ENCODE results near the gene LYZL1. TPM values are rescaled to one million over a fixed set of nuclear protein-coding genes. Genes with fewer than 3 reads are reported as not detected.
"Not testable (repeated sequence)": the region's sequence is repeated elsewhere in the genome, so short reads cannot be mapped to it uniquely, and the experiment has no call there.

The LYZL1 gene
- total RNA-seq, 2 donors from 2014 or later: not detected

- Histone ChIP-seq H3K4me1 (no peaks in the 10 kb centered on the region), H3K9me3 (no peaks in the 10 kb centered on the region), H3K27ac (no peak overlapping the region), H3K9ac (ENCODE audit: low read depth in 2 of 2, low read length in 2 of 2) (no peak overlapping the region), H3K4me3 (no peak overlapping the region), H3K27me3 (no peaks in the 10 kb centered on the region), H3K36me3 (no peaks in the 10 kb centered on the region)
- intact Hi-C loops (cut with DNase I): no loop called here
- no peak for TF ChIP-seq CTCF (IDR thresholded peaks at IDR 0.05)
- no peak for DNase-seq
Observed at GRCh38 chr10:29317027-29317420, 28.2 kb downstream of the LYZL1 start.

- no peak overlapping the region for H3K27ac ChIP-seq
- H3K9ac ChIP-seq (ENCODE audit: low read depth in 2 of 2, low read length in 2 of 2): no peak overlapping the region
- no peak overlapping the region for H3K4me3 ChIP-seq
- no peaks in the 10 kb centered on the region for H3K27me3 ChIP-seq
- no peak for DNase-seq
- TF ChIP-seq CTCF (IDR thresholded peaks at IDR 0.05): no peak
- intact Hi-C loops (cut with DNase I): no loop called here
- no peaks in the 10 kb centered on the region for H3K9me3 ChIP-seq
- no peaks in the 10 kb centered on the region for H3K4me1 ChIP-seq
- H3K36me3 ChIP-seq: no peaks in the 10 kb centered on the region
Observed at GRCh38 chr10:29317423-29318021, 28.7 kb downstream of the LYZL1 start.

- H3K4me3 ChIP-seq; intact Hi-C loops (cut with DNase I); H3K36me3 ChIP-seq; H3K9ac ChIP-seq (ENCODE audit: low read depth in 2 of 2, low read length in 2 of 2); H3K27me3 ChIP-seq; H3K9me3 ChIP-seq; H3K27ac ChIP-seq; H3K4me1 ChIP-seq: not testable (repeated sequence)
- peak; percentile 40 for DNase-seq
Observed at GRCh38 chr10:29318141-29319071, 29.5 kb downstream of the LYZL1 start.

GRCh38 chr10:29319205-29319781, 30.4 kb downstream of the LYZL1 start:
- intact Hi-C loops (cut with DNase I): no loop called here
- H3K4me1 ChIP-seq: no peaks in the 10 kb centered on the region
- H3K27ac ChIP-seq: no peak overlapping the region
- H3K36me3 ChIP-seq: no peaks in the 10 kb centered on the region
- no peak for TF ChIP-seq CTCF (IDR thresholded peaks at IDR 0.05)
- H3K27me3 ChIP-seq: no peaks in the 10 kb centered on the region
- no peak overlapping the region for H3K4me3 ChIP-seq
- no peak for DNase-seq
- H3K9me3 ChIP-seq: no peaks in the 10 kb centered on the region
- no peak overlapping the region for H3K9ac ChIP-seq (ENCODE audit: low read depth in 2 of 2, low read length in 2 of 2)

- H3K4me3 ChIP-seq; H3K4me1 ChIP-seq; intact Hi-C loops (cut with DNase I); DNase-seq; H3K27ac ChIP-seq; H3K36me3 ChIP-seq; H3K27me3 ChIP-seq; H3K9me3 ChIP-seq; H3K9ac ChIP-seq (ENCODE audit: low read depth in 2 of 2, low read length in 2 of 2): not testable (repeated sequence)
Observed at GRCh38 chr10:29320680-29321121, 31.8 kb downstream of the LYZL1 start.

- no peaks in the 10 kb centered on the region for H3K36me3 ChIP-seq
- H3K9me3 ChIP-seq: no peaks in the 10 kb centered on the region
- TF ChIP-seq CTCF (IDR thresholded peaks at IDR 0.05): no peak
- intact Hi-C loops (cut with DNase I): no loop called here
- no peak overlapping the region for H3K4me3 ChIP-seq
- H3K27ac ChIP-seq: no peak overlapping the region
- no peaks in the 10 kb centered on the region for H3K27me3 ChIP-seq
- DNase-seq: no peak
- H3K9ac ChIP-seq (ENCODE audit: low read depth in 2 of 2, low read length in 2 of 2): no peak overlapping the region
- H3K4me1 ChIP-seq: no peaks in the 10 kb centered on the region
Observed at GRCh38 chr10:29321656-29322055, 32.8 kb downstream of the LYZL1 start.

All from colonic mucosa (tissue), 4 donors.